Natural killer cell treated with Interleukin-12 subunit alpha and Interleukin-12 subunit beta and Interleukin-15 and Interleukin-18, amount 100 ng/mL, for 72 hours (primary cell): ENCODE results near the gene RNF213. TPM values are rescaled to one million over a fixed set of nuclear protein-coding genes. Genes with fewer than 3 reads are reported as not detected.
"Not testable (repeated sequence)": the region's sequence is repeated elsewhere in the genome, so short reads cannot be mapped to it uniquely, and the experiment has no call there.

Experiments
- ATAC-seq, 2 donors: fragments of 150-1000 bp; cut with Tn5 transposase in 1 of 2; sonication (Bioruptor Pico), chemical (Tn5 transposase) in 1 of 2; 2 replicates each; pipeline ENCODE4 v1.10.0; 2021
- DNase-seq: peaks from one replicate; pipeline ENCODE4 v3.0.0; 2022; ENCODE audit warnings: low spot score
- H3K27ac Mint-ChIP-seq, 2 donors: 1 replicate in 1 of 2; 2 replicates in 1 of 2; pipeline ENCODE4 v1.8.0; 2022; ENCODE audit warnings: mixed read lengths in 2 of 2, mild to moderate bottlenecking in 1 of 2, moderate library complexity in 1 of 2
- H3K27me3 Mint-ChIP-seq, 2 donors: 1 replicate in 1 of 2; 2 replicates in 1 of 2; pipeline ENCODE4 v1.8.0; 2022; ENCODE audit warnings: mixed read lengths in 2 of 2
- H3K36me3 Mint-ChIP-seq: one replicate; pipeline ENCODE4 v1.8.0; 2022; ENCODE audit warnings: mixed read lengths
- H3K4me1 Mint-ChIP-seq, 2 donors: 1 replicate in 1 of 2; 2 replicates in 1 of 2; pipeline ENCODE4 v1.8.0; 2022; ENCODE audit warnings: low read depth in 2 of 2, mixed read lengths in 2 of 2, mild to moderate bottlenecking in 1 of 2
- H3K4me3 Mint-ChIP-seq: one replicate; pipeline ENCODE4 v1.8.0; 2022; ENCODE audit warnings: mixed read lengths
- H3K9me3 Mint-ChIP-seq: 2 replicates; pipeline ENCODE4 v1.8.0; 2022; ENCODE audit warnings: mixed read lengths
- total RNA-seq, 2 donors: library from RNA; stranded (reverse); gene quantifications; one replicate each; pipeline ENCODE4 v1.2.3, GENCODE V29; 2022

The RNF213 gene
- total RNA-seq, 2 donors from 2014 or later: 1,259 to 2,425 TPM

- H3K4me1 Mint-ChIP-seq: peaks cover 15 to 30% of the 10 kb centered on the region in 2 donors
- peaks cover 17% of the 10 kb centered on the region for H3K36me3 Mint-ChIP-seq
- H3K9me3 Mint-ChIP-seq: no peaks in the 10 kb centered on the region
- DNase-seq: no peak
- no peak overlapping the region for H3K4me3 Mint-ChIP-seq
- H3K27ac Mint-ChIP-seq: peak overlapping the region; percentile 58 to 68
- no peaks in the 10 kb centered on the region for H3K27me3 Mint-ChIP-seq
- ATAC-seq: peak; percentile 52 to 59
Measured at GRCh38 chr17:80397034-80397387, 136.4 kb downstream of the RNF213 start.

GRCh38 chr17:80397686-80398085 lies 137.0 kb downstream of the RNF213 start:
- ATAC-seq: no peak
- Mint-ChIP-seq H3K4me3 (no peak overlapping the region), H3K9me3 (no peaks in the 10 kb centered on the region), H3K4me1 (peaks cover 15 to 28% of the 10 kb centered on the region in 2 donors), H3K27me3 (no peaks in the 10 kb centered on the region), H3K27ac (peak overlapping the region; percentile 58 to 68), H3K36me3 (peaks cover 14% of the 10 kb centered on the region)
- no peak for DNase-seq

DNA sequence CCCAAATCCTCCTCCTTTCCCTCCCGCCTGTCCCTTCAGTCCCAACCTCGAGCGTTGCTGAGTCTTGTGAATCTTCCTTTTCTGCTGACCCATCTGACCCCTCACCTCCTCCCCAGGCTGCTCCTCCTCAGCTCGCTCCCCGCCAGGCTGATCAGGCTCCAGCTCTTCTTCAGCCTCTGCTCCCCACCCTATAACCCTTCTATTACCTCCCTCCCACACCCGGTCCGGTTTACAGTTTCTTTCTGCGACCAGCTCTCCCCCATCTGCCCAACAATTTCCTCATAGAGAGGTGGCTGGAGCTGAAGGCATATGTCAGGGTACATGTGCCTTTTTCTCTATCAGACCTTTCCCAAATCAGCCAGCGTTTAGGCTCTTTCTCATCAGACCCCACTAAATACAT lies 140.4 kb downstream of the RNF213 start:
- H3K27me3 Mint-ChIP-seq, ATAC-seq, H3K36me3 Mint-ChIP-seq, DNase-seq, H3K9me3 Mint-ChIP-seq, H3K4me3 Mint-ChIP-seq: not testable (repeated sequence)
- H3K4me1 Mint-ChIP-seq: peaks cover 15 to 19% of the 10 kb centered on the region in 2 donors
- H3K27ac Mint-ChIP-seq: peak overlapping the region in 1 of 2 donors; percentile 24

- not testable (repeated sequence) for H3K27ac Mint-ChIP-seq, DNase-seq, H3K4me3 Mint-ChIP-seq, H3K27me3 Mint-ChIP-seq, H3K36me3 Mint-ChIP-seq, H3K9me3 Mint-ChIP-seq, ATAC-seq
- peaks cover 11 to 12% of the 10 kb centered on the region in 2 donors for H3K4me1 Mint-ChIP-seq
Measured at GRCh38 chr17:80402102-80402501, 141.4 kb downstream of the RNF213 start.

GRCh38 chr17:80402959-80403358 lies 142.3 kb downstream of the RNF213 start:
- Mint-ChIP-seq H3K4me3 (no peak overlapping the region), H3K27me3 (no peaks in the 10 kb centered on the region), H3K4me1 (peaks cover 4 to 7% of the 10 kb centered on the region in 2 donors), H3K36me3 (no peaks in the 10 kb centered on the region), H3K27ac (no peak overlapping the region), H3K9me3 (no peaks in the 10 kb centered on the region)
- no peak for ATAC-seq
- DNase-seq: no peak

DNA sequence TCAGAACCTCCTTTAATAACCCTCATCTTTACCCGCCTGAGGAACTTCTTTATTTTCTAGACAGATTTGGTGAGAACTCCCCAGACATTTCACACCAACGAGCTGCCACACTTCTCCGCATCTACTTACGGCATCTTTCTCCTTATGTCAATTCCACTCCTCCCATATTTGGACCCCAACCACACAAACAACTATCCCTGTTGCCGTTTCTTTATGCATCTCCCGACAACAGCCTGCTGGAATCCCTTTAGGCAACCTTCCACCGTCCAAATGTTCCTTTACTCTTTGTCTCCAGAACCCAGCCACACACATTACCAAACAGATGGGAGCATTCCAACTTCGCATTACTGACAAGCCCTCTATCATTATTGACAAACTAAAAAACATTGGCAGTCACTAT lies 145.5 kb downstream of the RNF213 start:
- no peaks in the 10 kb centered on the region for H3K9me3 Mint-ChIP-seq
- DNase-seq: no peak
- H3K27ac Mint-ChIP-seq: no peak overlapping the region
- ATAC-seq: no peak
- no peak overlapping the region for H3K4me3 Mint-ChIP-seq
- H3K27me3 Mint-ChIP-seq: peaks cover 0 to 2% of the 10 kb centered on the region in 2 donors
- H3K36me3 Mint-ChIP-seq: no peaks in the 10 kb centered on the region
- H3K4me1 Mint-ChIP-seq: no peaks in the 10 kb centered on the region

GRCh38 chr17:80407917-80408316 lies 147.3 kb downstream of the RNF213 start:
- not testable (repeated sequence) for H3K27ac Mint-ChIP-seq, DNase-seq, H3K27me3 Mint-ChIP-seq, H3K9me3 Mint-ChIP-seq, H3K4me1 Mint-ChIP-seq, H3K4me3 Mint-ChIP-seq, ATAC-seq, H3K36me3 Mint-ChIP-seq

DNA sequence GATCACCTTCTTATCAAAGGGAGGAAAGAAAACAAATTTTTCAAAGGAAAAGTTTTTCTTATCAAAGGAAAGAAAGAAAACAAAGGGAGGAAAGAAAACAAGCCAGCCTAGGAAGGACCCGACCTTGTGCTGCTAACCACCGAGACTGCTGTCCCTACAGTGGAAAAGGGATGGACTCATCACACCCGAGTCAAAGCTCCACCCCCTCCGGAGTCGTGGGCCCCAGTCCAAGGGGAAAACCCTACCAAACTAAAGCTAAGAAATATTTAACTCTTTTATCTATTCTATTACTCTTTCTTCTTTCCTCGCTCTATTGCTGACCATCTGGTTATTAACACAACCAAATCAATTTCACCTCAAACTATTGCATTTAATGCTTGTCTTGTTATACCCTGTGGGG lies 148.2 kb downstream of the RNF213 start:
- Mint-ChIP-seq H3K4me3 (no peak overlapping the region), H3K9me3 (no peaks in the 10 kb centered on the region), H3K27me3 (peaks cover under 1 to 4% of the 10 kb centered on the region in 2 donors), H3K36me3 (no peaks in the 10 kb centered on the region), H3K4me1 (peaks cover 0 to under 1% of the 10 kb centered on the region in 2 donors), H3K27ac (no peak overlapping the region)
- ATAC-seq: no peak
- no peak for DNase-seq

DNA sequence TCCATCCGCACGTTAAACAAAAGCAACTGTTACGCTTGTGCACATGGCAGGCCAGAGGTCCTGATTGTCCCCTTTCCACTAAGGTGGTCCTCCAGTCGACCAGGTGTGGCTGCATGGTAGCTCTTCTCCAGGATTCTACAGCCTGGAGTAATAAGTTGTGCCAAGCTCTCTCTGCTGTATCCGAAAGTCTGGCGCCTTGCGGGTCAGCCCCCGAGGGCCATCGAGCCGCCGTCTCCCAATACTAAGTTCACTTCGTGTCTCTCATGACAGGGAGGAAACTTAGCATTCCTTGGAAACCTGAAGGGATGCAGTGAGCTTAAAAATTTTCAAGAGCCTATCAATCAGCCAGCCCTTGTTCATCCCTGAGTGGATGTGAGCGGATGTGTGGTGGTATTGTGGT lies 149.0 kb downstream of the RNF213 start:
- H3K4me1 Mint-ChIP-seq: peaks cover 6% of the 10 kb centered on the region in 2 donors
- ATAC-seq (no peak), DNase-seq (no peak)
- no peak overlapping the region for H3K27ac Mint-ChIP-seq
- H3K27me3 Mint-ChIP-seq: peaks cover 7 to 8% of the 10 kb centered on the region in 2 donors
- H3K36me3 Mint-ChIP-seq: no peaks in the 10 kb centered on the region
- no peak overlapping the region for H3K4me3 Mint-ChIP-seq
- H3K9me3 Mint-ChIP-seq: no peaks in the 10 kb centered on the region

- not testable (repeated sequence) for DNase-seq, H3K4me3 Mint-ChIP-seq, ATAC-seq, H3K27ac Mint-ChIP-seq, H3K27me3 Mint-ChIP-seq, H3K9me3 Mint-ChIP-seq, H3K36me3 Mint-ChIP-seq, H3K4me1 Mint-ChIP-seq
Measured at GRCh38 chr17:80410441-80411087, 149.9 kb downstream of the RNF213 start.

GRCh38 chr17:80413771-80414507 lies 153.3 kb downstream of the RNF213 start:
- ATAC-seq (no peak), DNase-seq (no peak)
- peaks cover 7 to 8% of the 10 kb centered on the region in 2 donors for H3K27me3 Mint-ChIP-seq
- H3K27ac Mint-ChIP-seq: peak overlapping the region; percentile 13 to 61
- H3K9me3 Mint-ChIP-seq: no peaks in the 10 kb centered on the region
- peaks cover 18 to 19% of the 10 kb centered on the region in 2 donors for H3K4me1 Mint-ChIP-seq
- no peaks in the 10 kb centered on the region for H3K36me3 Mint-ChIP-seq
- H3K4me3 Mint-ChIP-seq: peak overlapping the region; percentile 87

DNA sequence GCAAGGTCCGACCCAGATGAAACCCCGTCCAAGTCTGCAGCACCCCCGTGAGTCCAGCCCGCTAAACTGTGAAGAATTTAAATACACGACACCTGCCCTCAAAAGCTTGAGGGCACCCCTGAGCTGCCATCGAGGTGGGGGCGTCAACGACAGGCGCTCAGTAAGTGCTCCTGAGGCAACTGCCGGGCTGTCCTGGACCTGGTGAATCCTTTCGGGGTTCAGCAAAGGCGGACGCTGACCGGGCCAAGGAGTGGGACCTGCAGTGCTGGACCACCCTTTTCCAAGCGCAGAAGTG lies 153.8 kb downstream of the RNF213 start:
- Mint-ChIP-seq H3K9me3 (no peaks in the 10 kb centered on the region), H3K27ac (peak overlapping the region; percentile 13 to 61)

DNA sequence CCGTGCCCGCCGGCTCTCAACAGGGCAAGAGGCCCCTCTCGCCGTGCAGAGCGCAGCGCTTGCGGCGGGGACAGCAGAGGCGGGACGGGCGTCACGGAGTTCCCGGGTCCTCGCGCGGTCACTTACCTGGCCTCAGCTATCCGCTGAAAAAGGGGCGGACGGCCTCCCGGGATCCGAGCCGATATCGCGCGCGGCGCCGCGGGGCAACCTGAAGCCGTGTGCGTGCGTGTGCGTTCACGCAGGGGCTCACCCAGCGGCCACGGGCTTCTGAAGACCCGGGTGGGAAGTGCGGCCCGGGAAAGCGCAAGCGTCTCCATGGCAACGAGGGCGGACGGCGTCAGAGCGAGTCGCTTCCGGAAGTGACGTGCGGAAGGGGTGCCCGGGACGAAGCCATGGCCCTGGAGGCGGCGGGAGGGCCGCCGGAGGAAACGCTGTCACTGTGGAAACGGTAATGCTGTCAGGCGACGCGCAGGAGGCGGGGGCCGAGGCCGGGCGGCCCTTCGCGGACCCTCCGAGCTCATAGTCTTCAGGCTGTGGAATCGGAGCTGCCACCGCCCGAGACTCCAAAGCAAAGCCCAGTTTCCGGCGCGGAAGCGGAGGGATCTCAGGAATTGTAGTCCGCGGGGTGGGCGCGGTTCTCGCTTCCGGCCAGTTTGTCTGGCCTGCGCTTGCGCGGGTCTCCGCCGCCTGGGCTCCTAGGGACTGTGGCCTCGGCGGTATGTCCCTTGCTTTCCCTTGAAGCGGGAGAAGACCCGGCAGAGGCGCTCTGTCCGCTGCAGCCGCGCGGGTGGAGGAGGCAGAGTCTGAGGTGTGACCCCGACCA lies 154.4 kb downstream of the RNF213 start, which contains the start of gene ENDOV:
TSS of gene ENDOV (plus strand) at position 365 of the 823 bp plus-strand sequence. CDS start at position 393, 28 bp downstream.
- peak within 1 kb of the TSS; percentile 87 for H3K4me3 Mint-ChIP-seq
- ATAC-seq (peak; percentile 93 to 94), DNase-seq (peak; percentile 96)
- peak within 1 kb of the TSS; percentile 13 to 61 for H3K27ac Mint-ChIP-seq
- peaks cover 4% of the 10 kb centered on the region for H3K36me3 Mint-ChIP-seq
- peaks cover 6 to 7% of the 10 kb centered on the region in 2 donors for H3K27me3 Mint-ChIP-seq
- H3K4me1 Mint-ChIP-seq: peaks cover 18 to 26% of the 10 kb centered on the region in 2 donors
- H3K9me3 Mint-ChIP-seq: no peaks in the 10 kb centered on the region

More for the DNA sequence above, 153.8 kb downstream of the RNF213 start:
- ATAC-seq (no peak), DNase-seq (no peak)
- peaks cover 18 to 20% of the 10 kb centered on the region in 2 donors for H3K4me1 Mint-ChIP-seq
- H3K36me3 Mint-ChIP-seq: no peaks in the 10 kb centered on the region
- H3K4me3 Mint-ChIP-seq: peak overlapping the region; percentile 87
- H3K27me3 Mint-ChIP-seq: peaks cover 6 to 7% of the 10 kb centered on the region in 2 donors
